NCI-H510A treated with DMSO at 0.1 percent for 48 hours (cell line): ENCODE results near the gene EGLN1.

Experiments
- DNase-seq: peaks from one replicate; lab custom pipeline; 2025; lab: John Stamatoyannopoulos, UW

Gene EGLN1

GRCh38 chr1:231420959-231421545, 1.0 kb downstream of the EGLN1 start:
- no peak for DNase-seq

GRCh38 chr1:231420299-231420958, 1.7 kb downstream of the EGLN1 start:
- DNase-seq: peak; percentile 41

DNA sequence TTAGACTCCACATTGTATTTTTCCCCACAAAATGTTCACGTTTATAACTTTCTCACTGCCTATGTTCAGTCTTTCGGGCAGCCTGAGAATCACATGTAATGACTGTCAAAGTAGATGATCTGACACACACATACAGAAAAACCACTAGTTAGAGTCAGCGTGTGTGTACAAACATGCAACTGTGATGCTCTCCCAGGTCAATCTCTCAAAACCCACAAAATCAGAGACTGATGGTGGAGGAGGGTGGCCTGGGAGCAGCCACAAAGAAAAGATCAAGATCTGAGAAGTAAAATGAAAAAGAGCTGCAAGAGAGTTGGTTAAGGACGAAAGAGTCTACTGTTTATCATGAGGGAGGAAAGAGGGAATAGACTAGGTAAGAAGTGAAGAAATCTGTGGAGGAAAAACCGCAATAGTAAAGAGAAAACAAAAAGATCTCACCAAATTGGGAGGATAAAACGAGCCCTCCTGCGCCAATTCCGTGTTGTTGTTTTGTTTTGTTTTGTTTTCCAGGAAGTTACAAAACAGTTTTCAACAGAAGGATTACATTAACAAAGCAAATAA, 2.3 kb downstream of the EGLN1 start:
- DNase-seq: no peak

DNA sequence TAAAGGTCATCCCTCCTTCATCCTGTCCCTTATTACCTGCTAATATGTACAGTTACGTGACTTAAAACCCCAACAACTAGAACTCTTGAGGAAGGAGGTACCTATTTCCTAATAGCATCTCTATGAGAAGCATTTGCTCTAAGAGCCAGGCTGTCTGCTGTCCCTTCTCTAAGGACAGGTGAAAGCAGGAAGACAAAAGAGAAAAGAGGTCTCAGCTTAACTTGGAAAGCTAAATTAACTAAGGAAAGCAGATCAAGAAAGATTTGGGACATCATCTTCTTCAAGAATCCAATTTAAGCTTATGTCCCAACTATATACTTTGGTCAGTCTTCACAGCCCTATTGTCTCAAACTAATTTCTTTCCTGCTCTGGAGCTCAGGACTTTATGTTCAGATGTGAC, 2.9 kb downstream of the EGLN1 start:
- DNase-seq: no peak

DNA sequence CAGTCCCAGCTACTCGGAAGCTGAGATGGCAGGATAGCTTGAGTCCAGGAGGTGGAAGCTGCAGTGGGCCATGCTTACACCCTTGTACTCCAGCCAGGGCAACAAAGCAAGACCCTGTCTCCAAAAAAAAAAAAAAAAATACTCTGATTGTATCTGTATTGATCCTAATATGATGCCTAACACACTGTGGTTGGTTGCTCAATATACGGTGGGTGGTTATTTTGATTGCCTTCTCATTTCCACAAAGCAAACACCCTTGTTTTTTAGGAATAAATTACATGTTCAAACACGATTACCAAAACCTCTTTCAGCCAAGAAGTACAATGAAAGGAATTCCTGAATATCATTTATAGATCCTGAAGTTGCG, 3.4 kb downstream of the EGLN1 start:
- no peak for DNase-seq

DNA sequence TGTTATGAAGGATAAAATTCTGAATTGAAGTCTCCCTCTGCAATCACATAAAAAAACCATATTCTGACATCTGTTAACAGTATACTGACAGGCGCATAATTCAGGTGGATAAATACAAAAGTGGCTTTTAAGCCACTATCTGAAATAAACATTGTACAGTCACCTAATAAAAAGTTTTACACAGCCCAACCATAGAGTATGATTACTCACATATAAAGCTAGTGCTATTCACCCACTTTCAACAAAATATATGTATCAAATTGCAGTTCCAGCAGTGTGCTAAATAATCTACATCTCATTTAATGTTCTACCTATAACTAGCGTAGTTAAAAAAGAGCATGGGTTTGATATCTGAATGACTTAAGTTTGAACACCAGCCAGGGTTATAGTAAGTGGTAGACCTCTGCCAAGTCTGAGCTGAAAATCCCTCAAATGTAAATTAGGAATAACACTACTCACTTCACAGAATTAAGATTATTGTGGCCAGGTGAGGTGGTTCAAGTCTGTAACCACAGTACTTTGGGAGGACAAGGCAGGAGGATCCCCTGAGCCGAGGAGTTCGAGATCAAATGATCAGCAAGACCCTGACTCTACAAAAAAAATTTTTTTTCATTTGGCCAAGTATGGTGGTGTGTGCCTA, 3.9 kb downstream of the EGLN1 start:
- DNase-seq: no peak

GRCh38 chr1:231417513-231417912, 4.6 kb downstream of the EGLN1 start:
- no peak for DNase-seq

DNA sequence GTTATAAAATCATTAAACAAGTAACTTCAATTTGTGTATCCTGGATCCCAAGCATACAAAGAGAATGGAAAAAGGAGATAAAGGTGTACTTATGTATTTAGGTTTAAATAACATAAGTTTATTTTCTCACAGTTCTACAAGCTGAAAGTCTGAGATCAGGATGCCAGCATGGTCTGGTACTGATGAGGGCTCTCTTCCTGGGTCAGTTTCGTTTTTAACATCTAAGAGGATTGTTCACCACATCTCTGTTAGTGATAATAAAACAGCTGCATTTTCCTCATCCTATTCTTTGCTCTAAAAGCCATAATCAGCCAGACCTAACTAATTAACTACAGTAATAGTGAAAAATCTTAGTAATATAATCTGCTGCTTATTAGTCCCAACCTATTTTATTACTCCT, 5.2 kb downstream of the EGLN1 start:
- no peak for DNase-seq

GRCh38 chr1:231415018-231415583, 7.0 kb downstream of the EGLN1 start:
- no peak for DNase-seq

- no peak for DNase-seq
Measured at GRCh38 chr1:231414260-231415016, 7.6 kb downstream of the EGLN1 start.

GRCh38 chr1:231413749-231414082, 8.4 kb downstream of the EGLN1 start:
- DNase-seq: no peak

- no peak for DNase-seq
Measured at GRCh38 chr1:231411036-231411531, 11.0 kb downstream of the EGLN1 start.

- DNase-seq: no peak
Measured at GRCh38 chr1:231410036-231410612, 12.0 kb downstream of the EGLN1 start.

DNA sequence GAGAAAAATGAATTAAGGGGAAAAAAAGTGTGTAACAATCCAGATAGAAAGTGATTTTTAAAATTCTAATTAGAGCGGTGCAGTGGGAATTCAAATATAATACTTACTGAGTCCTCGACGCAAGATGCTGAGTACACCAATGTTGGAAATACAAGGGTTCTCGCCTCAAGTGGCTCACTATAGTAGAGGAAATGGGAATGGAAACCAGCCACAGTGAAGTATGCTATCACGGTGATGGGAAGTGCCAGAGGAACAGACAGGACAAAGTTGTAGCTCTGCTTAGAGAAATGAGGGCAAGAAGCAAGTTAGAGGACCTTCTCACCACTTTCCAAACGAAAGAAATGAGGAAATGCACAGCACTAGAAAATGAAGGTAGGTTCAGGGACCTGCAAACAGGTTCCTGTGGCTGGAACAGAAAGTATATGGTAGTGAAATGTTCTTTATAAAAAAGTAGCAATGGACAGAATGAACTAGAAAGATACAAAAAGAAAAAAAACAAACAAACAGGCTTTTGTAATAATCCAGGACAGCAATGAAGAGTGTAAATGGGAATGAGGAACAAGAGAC, 13.5 kb downstream of the EGLN1 start:
- no peak for DNase-seq

DNA sequence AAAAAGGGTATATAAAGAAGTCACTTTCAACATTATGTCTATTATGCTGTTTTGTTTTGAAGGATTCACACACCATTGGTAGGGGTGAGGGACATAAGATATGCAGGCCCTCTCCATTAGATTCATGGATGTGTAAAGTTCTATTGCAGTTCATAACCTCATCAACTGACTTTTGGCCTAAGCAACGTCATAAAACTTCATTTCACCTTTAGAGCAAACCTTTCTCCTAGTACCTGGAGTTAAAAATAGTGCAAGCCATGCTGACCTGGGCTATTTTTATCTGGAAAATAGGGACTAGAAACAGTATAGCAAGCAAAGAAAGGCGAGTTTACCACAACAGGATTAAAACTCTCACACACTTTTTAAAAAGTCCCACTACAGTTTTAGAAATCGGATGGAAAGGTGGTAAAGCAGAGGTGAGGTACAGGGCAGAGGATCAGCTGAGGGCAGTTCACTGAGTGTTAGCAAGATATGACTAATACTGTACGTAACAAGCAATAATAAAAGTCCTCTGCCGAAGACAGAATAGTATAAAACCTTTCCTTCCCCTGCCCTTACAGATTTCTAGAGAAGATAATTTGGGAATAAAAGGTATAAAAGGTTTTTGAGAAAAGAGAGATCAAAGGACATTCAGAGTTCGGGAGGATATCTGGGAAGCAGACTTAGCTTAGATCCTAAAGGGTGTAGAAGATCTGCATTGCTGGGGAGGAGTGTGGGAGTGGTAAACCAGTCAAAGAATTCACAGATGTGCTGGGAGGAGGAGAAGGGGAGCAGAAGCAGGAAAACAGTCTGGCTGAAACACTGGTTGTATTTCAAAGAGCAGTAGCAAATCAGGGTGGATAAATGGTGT, 14.3 kb downstream of the EGLN1 start:
- DNase-seq: no peak

DNA sequence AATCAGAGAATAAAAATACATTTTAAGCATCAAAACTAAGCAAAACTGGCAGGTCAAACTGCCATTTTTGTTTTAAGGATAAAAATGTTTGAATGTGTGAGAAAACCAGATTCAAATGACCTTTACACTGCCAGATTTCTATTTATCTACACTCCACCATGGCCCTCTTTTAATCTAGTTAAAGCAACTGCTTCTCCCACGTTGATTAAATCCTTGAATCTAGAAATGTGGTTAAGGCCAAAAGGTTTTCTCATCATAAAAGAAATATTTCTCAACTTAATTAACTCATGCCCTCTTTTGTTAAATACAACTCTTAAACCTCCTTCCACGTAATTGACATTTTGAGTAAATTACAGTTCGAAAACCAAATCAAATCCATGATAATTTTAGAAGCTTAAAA, 15.0 kb downstream of the EGLN1 start:
- DNase-seq: no peak

DNA sequence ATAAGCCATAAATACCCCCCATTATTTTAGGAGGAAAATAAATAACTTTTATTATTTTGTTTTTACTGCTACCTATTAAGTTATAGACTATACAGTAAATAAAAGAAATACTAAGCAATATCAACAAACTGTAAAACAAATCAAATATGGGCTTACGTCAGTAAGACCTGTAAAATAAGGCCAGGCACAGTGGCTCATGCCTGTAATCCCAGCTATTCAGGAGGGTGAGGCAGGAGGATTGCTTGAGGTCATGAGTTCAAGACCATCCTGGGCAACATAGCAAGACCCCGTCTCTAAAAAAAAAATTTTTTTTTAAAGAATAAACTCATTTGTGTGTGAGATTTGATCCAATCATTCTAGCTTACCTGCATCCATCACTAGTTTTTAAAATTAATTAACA, 17.8 kb downstream of the EGLN1 start:
- DNase-seq: no peak

DNA sequence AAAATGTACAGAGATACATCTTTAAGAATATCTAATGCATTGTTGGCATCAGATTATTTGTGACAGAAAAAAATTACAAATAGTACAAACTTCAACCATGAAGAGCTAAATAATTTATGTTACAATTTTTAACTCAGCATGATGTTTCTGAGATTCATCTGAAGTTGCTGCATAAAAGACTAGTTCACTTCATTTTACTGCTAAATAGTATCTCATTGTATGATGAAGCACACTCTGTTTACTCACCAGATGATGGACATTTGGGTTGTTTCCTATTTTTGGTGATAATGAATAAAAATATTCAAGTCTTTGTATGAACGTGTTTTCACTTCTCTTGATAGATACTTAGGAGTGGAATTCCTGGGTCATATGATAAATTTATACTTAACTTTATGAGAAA, 20.6 kb downstream of the EGLN1 start:
- DNase-seq: no peak

GRCh38 chr1:231397886-231398671, 24.0 kb downstream of the EGLN1 start:
- DNase-seq: no peak

GRCh38 chr1:231396643-231397042, 25.4 kb downstream of the EGLN1 start:
- DNase-seq: no peak
